ENCODE data around the gene HPN.
"Not testable (repeated sequence)": the region's sequence is repeated elsewhere in the genome, so short reads cannot be mapped to it uniquely, and the experiment has no call there.

HPN gene

DNA sequence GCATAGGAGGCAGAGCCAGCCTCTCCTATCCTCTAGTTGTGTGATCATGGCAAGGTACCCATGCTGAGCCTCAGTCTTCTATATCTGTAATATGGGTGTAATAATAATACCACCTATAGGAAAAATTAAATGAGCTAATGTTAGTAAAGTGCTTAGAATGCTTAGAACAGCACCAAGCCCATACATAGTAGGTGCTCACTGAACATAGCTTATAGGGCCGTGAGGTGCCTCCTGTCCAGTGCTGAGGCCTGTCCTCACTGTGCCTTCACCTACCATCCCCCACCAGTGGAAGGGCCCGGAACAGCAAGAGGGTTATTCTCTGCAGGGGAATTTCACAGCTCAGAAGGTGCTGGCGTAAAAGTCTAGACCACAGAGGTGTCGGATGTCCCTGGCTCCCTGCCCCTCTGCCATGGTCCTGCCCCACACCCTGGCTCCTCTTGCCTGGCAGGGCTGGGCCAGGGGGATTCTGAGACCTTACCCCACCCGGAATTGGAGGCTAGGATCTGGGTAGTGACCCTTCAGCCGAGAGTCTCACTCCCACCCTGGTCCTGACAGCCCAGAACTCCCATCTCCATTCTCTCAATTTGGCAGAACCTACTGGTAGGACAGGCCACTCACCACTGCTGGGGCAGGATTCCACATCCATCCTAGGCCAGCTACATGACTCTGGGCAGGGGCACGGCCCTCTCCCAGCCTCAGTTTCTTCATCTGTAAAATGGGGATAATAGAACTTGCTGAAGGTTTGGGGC, 13.5 kb upstream of the HPN start:
- DNase-seq (ENCODE audit: low read depth), result no peak

- DNase-seq (ENCODE audit: low read depth), result not testable (repeated sequence)
These were observed 13.0 kb upstream of the HPN start for GRCh38 chr19:35028600-35028885.

- DNase-seq (ENCODE audit: low read depth), result not testable (repeated sequence)
These were observed 12.2 kb upstream of the HPN start for GRCh38 chr19:35029275-35029736.

- DNase-seq (ENCODE audit: low read depth), result no peak
These were observed 11.7 kb upstream of the HPN start for GRCh38 chr19:35029737-35030256.

- DNase-seq (ENCODE audit: low read depth), result no peak
These were observed 11.1 kb upstream of the HPN start, which contains the start of gene SCN1B for GRCh38 chr19:35030257-35031071. Gene SCN1B, plus strand, starts transcription at chr19:35030470. Its CDS starts 351 bp downstream, at chr19:35030821.

- DNase-seq (ENCODE audit: low read depth), result no peak
These were observed 10.2 kb upstream of the HPN start for GRCh38 chr19:35031072-35031881.

- no peak for DNase-seq (ENCODE audit: low read depth)
These were observed 9.1 kb upstream of the HPN start for GRCh38 chr19:35032356-35032865.

GRCh38 chr19:35033067-35034004, 8.2 kb upstream of the HPN start:
- DNase-seq (ENCODE audit: low read depth), result no peak

DNA sequence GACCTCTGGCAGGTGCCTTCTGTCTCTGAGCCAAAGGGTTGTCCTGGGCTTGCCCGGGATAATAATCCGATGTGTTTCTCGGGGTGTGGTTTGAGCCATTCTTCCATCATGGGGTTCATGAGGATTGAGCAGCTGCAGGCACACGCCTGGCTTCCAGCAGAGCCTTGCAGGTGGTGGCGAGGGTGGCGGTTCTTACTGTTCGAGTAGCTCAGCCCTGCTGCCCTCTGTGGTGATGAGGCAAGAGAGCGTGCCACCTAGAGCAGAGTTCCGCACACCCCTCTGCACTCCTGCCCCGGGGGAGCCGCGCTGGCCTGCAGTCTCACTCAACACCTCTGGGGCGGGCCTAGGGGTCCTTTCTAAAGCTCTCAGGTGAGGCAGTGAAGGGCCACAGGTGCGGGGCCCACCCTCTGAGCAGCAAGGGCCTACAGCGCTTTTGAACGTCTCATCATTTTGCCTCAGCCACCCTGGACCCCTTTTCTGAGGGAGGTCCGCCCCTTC, 7.5 kb upstream of the HPN start:
- no peak for DNase-seq (ENCODE audit: low read depth)

GRCh38 chr19:35034588-35035382, 6.7 kb upstream of the HPN start:
- no peak for DNase-seq (ENCODE audit: low read depth)

- DNase-seq (ENCODE audit: low read depth), result no peak
These were observed 3.6 kb upstream of the HPN start for GRCh38 chr19:35037716-35038622.

DNA sequence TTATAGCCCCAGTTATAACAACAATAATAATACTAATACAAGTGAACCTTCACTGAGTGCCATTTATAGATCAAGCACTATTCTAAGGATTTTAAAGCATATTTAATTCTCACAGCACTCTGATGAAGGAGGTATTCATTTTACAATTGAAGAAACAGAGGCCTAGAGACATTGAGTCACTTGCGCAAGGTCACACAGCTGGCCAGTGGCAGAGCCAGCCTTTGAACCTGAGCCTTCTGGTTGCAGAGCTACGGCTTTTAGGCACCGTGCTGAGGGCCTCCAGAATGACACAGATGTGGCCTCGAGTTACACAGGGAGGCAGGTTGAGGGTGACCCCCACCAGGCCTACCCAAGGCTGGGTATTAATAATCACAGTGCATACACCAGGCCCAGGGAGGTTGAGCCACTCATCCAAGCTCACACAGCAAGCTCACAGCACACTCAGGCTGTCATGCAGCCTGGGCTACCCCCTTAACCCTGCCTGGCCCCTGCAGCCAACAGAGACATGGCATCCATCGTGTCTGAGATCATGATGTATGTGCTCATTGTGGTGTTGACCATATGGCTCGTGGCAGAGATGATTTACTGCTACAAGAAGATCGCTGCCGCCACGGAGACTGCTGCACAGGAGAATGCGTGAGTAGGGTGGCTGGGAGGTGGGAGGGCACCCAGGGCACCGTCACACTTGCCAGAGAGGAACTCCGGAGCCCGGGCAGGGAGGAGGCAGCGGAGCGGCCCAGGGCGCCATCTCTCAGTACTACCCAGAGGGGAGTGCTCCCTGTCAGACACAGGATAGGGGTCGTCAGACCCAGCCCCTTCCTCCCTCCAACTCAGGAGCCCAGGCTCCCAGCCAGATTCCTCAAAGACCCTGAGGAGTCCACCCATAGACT, 2.7 kb upstream of the HPN start:
- DNase-seq (ENCODE audit: low read depth), result no peak

- DNase-seq (ENCODE audit: low read depth), result no peak
These were observed 1.4 kb upstream of the HPN start for GRCh38 chr19:35039881-35040825.

- DNase-seq (ENCODE audit: low read depth), result no peak
These were observed 534 bp upstream of the HPN start for GRCh38 chr19:35040826-35041547.

GRCh38 chr19:35042056-35042730, 672 bp downstream of the HPN start:
- DNase-seq (ENCODE audit: low read depth), result no peak
